HG03045 (cell line): ENCODE results near the gene IFT80.
"Not testable (repeated sequence)": the region's sequence is repeated elsewhere in the genome, so short reads cannot be mapped to it uniquely, and the experiment has no call there.

ENCODE experiments used
- ATAC-seq: cut with Tn5 transposase; IDR thresholded peaks from one replicate; pipeline ENCODE4 v1.9.1; 2021; ENCODE audit warnings: mild to moderate bottlenecking, moderate library complexity; ENCODE audit not compliant: unreplicated experiment

IFT80 gene

GRCh38 chr3:160280836-160281235 lies 118.2 kb downstream of the IFT80 start:
- no peak for ATAC-seq

- no peak for ATAC-seq
Measured at GRCh38 chr3:160279657-160280056, 119.4 kb downstream of the IFT80 start.

DNA sequence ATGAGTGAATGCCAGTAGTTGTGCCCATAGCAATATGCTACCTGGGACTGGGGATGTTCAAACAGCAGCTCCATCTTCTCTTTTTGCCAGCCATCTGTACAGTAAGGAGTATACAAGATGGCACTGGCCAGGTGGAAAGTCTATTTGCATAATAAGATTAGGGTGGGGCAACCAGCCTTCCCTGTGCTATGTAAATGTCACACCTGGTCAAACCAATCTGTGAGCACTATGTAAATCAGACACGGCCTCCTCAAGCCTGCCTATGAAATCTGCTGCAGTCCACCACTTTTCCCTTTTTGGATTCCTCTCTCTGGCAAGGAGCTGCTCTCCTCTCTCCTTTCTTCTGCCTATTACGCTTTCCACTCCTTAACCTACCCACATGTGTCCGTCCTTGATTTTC lies 120.8 kb downstream of the IFT80 start:
- ATAC-seq, result no peak

DNA sequence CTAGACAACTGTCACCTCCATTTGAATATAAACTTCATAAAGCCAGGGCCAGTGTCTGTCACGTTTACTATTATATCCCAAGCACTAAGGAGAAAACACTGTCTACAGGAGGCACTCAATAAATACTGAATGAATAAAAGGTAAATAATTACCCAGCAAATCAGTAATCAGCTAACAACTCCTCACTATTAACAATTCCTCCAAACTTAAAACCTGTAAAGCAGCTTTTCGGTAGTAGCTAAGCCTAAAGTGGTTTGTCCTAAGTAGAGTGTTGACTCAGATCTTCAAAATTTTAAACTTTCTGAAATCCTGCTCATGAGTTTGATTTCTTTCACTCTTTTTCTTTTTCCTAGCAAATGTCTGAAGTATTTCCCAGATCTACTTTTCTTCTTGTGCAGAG lies 133.9 kb downstream of the IFT80 start:
- ATAC-seq, result no peak

DNA sequence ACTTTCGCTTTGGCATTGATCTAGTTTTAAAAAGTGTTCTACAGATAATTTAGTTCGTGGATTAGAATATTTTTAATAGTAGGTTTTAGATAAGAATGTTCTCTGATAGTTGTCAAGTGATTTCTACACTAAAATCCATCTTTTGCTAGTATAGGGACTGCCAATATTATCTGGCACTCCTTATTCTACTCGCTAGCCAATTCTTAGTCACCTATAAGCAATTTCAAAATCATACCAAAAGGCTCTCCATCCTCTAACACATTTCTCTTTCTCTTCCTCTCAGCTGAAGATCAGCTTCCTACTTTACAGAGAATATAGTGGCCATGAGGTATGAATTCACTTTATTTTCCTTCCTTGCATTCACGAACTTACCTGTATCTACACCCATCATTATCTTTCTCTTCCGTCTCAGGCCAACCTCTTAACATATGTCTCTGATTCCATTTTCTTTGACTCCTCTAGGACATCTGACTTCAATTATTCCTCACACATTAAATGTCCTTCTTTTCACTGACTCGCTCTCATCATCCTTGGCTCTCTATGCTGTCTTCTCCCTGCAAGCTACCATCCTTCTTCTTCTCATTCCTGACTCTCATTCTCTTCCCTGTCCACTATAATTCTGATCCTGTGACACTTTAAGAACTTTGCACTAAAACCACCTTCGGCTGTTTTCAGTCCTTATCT lies 138.3 kb downstream of the IFT80 start:
- ATAC-seq, result no peak

DNA sequence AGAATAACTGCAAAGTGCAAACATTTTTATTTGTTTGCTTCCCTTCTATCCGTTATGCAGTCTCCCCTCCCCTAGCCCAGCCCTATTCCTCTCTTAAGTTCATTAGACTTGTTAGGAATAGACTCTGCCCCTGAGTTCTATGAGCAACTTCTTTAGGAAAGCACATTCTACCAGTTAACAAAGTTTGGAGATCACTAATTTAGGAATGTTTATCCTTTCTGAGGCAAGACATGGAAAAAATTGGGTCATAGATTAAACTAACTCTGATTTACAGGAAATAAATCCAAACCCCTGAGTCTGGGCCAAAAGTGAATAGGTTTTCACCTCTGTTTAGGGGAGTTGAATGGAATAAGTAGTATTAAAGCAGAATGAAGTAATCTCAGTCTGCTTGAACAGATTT lies 139.4 kb downstream of the IFT80 start:
- ATAC-seq, result no peak

GRCh38 chr3:160257606-160258005 lies 141.4 kb downstream of the IFT80 start:
- ATAC-seq, result no peak

DNA sequence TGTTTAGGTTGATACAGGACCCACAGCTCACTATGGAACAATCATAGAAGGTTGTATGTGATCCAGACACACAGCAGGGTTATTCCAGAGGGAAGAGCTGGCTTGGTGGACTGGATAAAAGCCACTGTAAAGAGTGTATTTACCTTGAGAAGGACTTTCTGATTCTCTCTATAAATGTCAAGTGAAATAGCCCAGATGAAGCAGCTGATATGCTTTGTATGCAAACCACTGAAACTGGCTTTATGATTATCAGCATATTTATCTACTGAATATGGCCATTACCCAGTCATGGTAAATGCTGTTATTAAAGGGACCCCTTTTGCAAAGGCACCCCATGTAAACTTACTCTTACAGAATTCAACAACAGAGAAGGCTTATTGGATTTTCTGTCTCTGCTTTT lies 145.7 kb downstream of the IFT80 start:
- ATAC-seq, result no peak

- no peak for ATAC-seq
Measured at GRCh38 chr3:160247766-160248165, 151.3 kb downstream of the IFT80 start.

DNA sequence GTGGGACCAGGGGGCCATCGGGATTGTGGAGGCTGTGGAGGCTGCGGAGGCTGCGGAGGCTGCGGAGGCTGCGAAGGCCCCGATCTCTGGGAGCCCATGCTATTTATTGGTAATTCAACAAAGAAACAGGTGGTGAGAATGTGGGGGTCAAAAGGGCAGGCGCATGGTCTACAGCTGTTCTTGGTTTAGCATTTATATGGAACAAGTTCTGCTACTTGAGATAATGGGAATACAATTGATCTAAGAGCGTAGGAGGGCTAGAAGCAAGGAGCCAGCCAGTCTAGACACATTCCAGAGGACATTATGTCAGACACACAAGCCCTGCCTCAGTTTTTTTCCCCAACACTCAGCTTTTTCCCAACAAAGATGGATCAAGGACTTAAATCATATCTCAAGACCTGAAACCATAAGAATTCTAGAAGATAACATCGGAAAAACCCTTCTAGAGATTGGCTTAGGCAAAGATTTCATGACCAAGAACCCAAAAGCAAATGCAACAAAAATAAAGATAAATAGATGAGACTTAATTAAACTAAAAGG lies 153.7 kb downstream of the IFT80 start:
- no peak for ATAC-seq

DNA sequence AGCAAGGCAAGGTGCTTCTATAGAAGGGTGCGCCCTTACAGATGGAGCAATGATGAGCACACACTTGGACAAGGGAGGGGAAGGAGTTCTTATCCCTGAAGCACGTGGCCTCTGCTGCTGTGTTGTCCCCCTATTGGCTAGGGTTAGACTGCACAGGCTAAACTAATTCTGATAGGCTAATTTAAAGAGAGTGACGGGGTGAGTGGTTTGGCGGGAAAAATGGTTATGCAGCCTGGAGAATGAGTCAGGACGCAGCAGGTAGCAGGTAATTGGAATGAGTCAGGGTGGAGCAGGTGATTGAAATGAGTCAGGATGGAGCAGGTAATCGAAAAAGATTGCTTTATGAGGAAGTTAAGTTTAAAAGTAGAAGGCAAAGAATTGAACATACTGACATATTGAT lies 158.3 kb downstream of the IFT80 start:
- ATAC-seq, result not testable (repeated sequence)

- ATAC-seq, result no peak
Measured at GRCh38 chr3:160232014-160232413, 167.0 kb downstream of the IFT80 start.

- no peak for ATAC-seq
Measured at GRCh38 chr3:160227419-160227818, 171.6 kb downstream of the IFT80 start.

DNA sequence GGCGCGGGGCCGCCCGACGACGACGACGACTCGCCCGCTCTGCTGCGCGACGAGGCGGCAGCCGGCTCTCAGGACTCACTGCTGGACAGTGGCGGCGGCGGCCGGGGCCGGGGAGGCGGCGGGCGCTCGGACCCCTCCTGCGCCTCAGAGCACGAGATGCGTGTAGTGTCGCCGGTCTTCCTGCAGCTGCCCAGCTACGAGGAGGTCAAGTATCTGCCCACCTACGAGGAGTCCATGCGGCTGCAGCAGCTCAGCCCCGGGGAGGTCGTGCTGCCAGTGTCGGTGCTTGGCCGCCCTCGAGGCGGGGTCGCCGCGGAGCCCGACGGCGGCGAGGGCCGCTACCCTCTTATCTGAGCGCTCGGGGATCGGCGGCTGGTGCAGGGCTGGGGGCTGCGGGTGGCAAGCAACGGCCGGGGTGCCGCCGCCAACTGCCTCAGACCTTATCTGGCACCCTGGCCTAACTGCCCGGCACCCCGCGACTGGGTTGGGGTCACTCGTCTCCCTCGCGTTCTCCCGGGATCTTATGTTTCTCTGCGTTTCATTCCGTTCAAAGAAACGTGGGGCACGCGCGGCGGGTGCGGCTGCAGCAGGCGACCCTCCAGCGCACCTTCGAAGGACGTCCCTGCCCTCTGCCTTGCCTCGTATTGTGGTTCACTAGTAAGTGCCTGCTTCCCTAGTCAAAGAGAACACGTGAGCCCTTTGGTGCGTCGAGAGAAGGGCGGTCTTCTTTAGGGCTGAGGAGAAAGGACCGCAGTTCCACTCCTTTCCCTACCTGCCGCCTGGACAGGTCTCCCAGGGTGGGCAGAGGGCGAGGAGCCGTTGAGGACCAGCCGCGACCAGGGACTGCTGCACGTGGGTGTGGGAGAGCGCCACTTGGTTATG lies 172.8 kb downstream of the IFT80 start:
- ATAC-seq, result peak; percentile 33

GRCh38 chr3:160225176-160226025 lies 173.6 kb downstream of the IFT80 start, which contains the start of gene C3orf80:
C3orf80 (plus strand) TSS chr3:160225422; CDS start chr3:160225636, 214 bp downstream.
- ATAC-seq, result peak; percentile 73

- no peak for ATAC-seq
Measured at GRCh38 chr3:160224811-160225175, 174.2 kb downstream of the IFT80 start.

DNA sequence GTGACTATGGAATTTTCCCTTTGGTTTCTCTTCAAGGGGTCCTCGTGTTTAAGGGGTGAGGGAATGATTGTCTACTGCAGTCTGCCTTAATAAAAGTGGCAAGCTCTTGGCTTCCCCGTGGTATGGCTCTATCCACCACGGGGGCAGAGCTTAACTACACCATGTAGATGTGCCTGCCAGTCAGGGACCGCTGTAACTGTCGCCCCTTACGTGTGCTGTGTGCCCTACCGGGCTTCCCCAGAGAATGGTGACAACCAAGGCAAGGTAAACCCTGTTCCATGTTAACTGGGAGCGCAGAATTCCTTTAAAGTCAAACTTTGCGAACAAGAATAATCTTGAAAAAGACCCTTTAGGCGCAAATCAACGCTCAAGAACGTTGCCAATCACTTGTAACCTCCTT lies 174.8 kb downstream of the IFT80 start:
- ATAC-seq, result no peak

GRCh38 chr3:160221019-160221418 lies 178.0 kb downstream of the IFT80 start:
- no peak for ATAC-seq

DNA sequence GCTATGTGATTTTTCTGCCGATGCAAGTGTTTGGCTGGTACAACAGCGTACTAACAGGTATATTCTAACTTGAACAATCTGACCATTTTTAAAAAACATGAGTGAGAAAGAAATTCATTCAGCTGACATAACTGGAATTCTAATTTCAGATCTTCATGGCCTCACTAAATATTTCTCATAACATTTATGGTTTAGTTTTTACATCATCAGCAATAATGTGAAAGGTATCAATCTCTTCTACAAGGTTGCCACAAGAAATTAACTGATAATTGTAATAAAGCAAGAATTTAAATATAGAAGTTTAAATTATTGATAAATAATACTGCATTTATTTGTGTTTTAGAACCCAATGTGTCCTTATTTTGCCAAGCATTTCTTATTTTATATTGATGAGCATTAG lies 179.0 kb downstream of the IFT80 start:
- no peak for ATAC-seq

- ATAC-seq, result no peak
Measured at GRCh38 chr3:160218136-160218535, 180.9 kb downstream of the IFT80 start.

GRCh38 chr3:160217675-160218074 lies 181.3 kb downstream of the IFT80 start:
- no peak for ATAC-seq
